Measurements from ENCODE around the gene IQSEC1. TPM values are rescaled to one million over a fixed set of nuclear protein-coding genes. Genes with fewer than 3 reads are reported as not detected.

The IQSEC1 gene
- total RNA-seq, 2 experiments from 2014 or later: 36.8 to 40.4 TPM

- ChIA-PET POLR2A (no interaction called here), CTCF (interaction anchor here (0.6 to 1.3 kb wide), 5 partner anchors 15 to 1464 kb away, joined by 3 to 5 read pairs (median 3); no protein-coding TSS in a partner anchor)
- Mint-ChIP-seq H3K36me3 (ENCODE audit: low read depth) (peaks cover 10% of the 10 kb centered on the region), H3K27ac (no peak overlapping the region), H3K27me3 (no peaks in the 10 kb centered on the region), H3K4me3 (no peak overlapping the region), H3K4me1 (peaks cover 87% of the 10 kb centered on the region), H3K9me3 (ENCODE audit: low read depth) (no peaks in the 10 kb centered on the region)
- ATAC-seq (no peak), DNase-seq (no peak)
- intact Hi-C loops (cut with DNase I, micrococcal nuclease): loop anchor here (5.0 to 10.0 kb wide), 2 partner anchors 47 to 410 kb away; partner anchors contain the start of gene MKRN2 (in 1 of the 2)
Measured at GRCh38 chr3:12964711-12965612, 108.3 kb downstream of the IQSEC1 start.

GRCh38 chr3:12963922-12964701 lies 109.1 kb downstream of the IQSEC1 start:
- Mint-ChIP-seq H3K36me3 (ENCODE audit: low read depth) (peaks cover 13% of the 10 kb centered on the region), H3K27ac (peak overlapping the region; percentile 77), H3K4me3 (no peak overlapping the region), H3K4me1 (peaks cover 90% of the 10 kb centered on the region), H3K27me3 (no peaks in the 10 kb centered on the region), H3K9me3 (ENCODE audit: low read depth) (no peaks in the 10 kb centered on the region)
- ChIA-PET CTCF (interaction anchor here (0.6 to 1.3 kb wide), 5 partner anchors 11 to 1465 kb away, joined by 3 to 5 read pairs (median 3); no protein-coding TSS in a partner anchor), POLR2A (interaction anchor here (1.0 kb wide), 1 partner anchor 15 kb away, joined by 3 read pairs; no protein-coding TSS in a partner anchor)
- no peak for DNase-seq
- ATAC-seq: no peak
- intact Hi-C loops (cut with DNase I, micrococcal nuclease): loop anchor here (1.0 to 10.0 kb wide), 3 partner anchors 15 to 409 kb away; partner anchors contain the start of gene MKRN2 (in 1 of the 2)

- POLR2A ChIA-PET: interaction anchor here (1.0 kb wide), 1 partner anchor 14 kb away, joined by 3 read pairs; no protein-coding TSS in a partner anchor
Measured at GRCh38 chr3:12963231-12963896, 109.9 kb downstream of the IQSEC1 start.

GRCh38 chr3:12962292-12962691 lies 110.9 kb downstream of the IQSEC1 start:
- POLR2A ChIA-PET: no interaction called here
- H3K9me3 Mint-ChIP-seq (ENCODE audit: low read depth): no peaks in the 10 kb centered on the region
- intact Hi-C loops (cut with DNase I, micrococcal nuclease): loop anchor here in 1 of 2 experiments (10.0 kb wide), 1 partner anchor 407 kb away; the partner anchor contains the start of gene MKRN2

More at GRCh38 chr3:12963231-12963896, 109.9 kb downstream of the IQSEC1 start:
- intact Hi-C loops (cut with DNase I, micrococcal nuclease): loop anchor here (1.0 to 10.0 kb wide), 3 partner anchors 14 to 409 kb away; partner anchors contain the start of gene MKRN2 (in 1 of the 2)
- Mint-ChIP-seq H3K9me3 (ENCODE audit: low read depth) (no peaks in the 10 kb centered on the region), H3K27me3 (no peaks in the 10 kb centered on the region), H3K4me3 (no peak overlapping the region), H3K4me1 (peaks cover 91% of the 10 kb centered on the region), H3K36me3 (ENCODE audit: low read depth) (peaks cover 16% of the 10 kb centered on the region), H3K27ac (peak overlapping the region; percentile 77)
- CTCF ChIA-PET: interaction anchor here (1.0 to 1.5 kb wide), 3 partner anchors 12 to 21 kb away, joined by 3 to 4 read pairs (median 3); no protein-coding TSS in a partner anchor
- DNase-seq (peak; percentile 61), ATAC-seq (peak; percentile 37)

GRCh38 chr3:12961697-12962036 lies 111.6 kb downstream of the IQSEC1 start:
- H3K27ac Mint-ChIP-seq: peak overlapping the region; percentile 35
- peaks cover 95% of the 10 kb centered on the region for H3K4me1 Mint-ChIP-seq
- no peak for ATAC-seq
- ChIA-PET CTCF (no interaction called here), POLR2A (no interaction called here)
- no peak overlapping the region for H3K4me3 Mint-ChIP-seq
- no peaks in the 10 kb centered on the region for H3K9me3 Mint-ChIP-seq (ENCODE audit: low read depth)
- no peak for DNase-seq
- intact Hi-C loops (cut with DNase I, micrococcal nuclease): loop anchor here in 1 of 2 experiments (10.0 kb wide), 1 partner anchor 407 kb away; the partner anchor contains the start of gene MKRN2
- H3K27me3 Mint-ChIP-seq: no peaks in the 10 kb centered on the region
- H3K36me3 Mint-ChIP-seq (ENCODE audit: low read depth): peaks cover 16% of the 10 kb centered on the region

More at GRCh38 chr3:12962292-12962691, 110.9 kb downstream of the IQSEC1 start:
- ATAC-seq (no peak), DNase-seq (no peak)
- Mint-ChIP-seq H3K27me3 (no peaks in the 10 kb centered on the region), H3K27ac (peak overlapping the region; percentile 49), H3K4me3 (no peak overlapping the region), H3K4me1 (peaks cover 94% of the 10 kb centered on the region), H3K36me3 (ENCODE audit: low read depth) (peaks cover 16% of the 10 kb centered on the region)
- CTCF ChIA-PET: interaction anchor here (0.6 to 1.5 kb wide), 2 partner anchors 19 to 53 kb away, joined by 3 to 4 read pairs; no protein-coding TSS in a partner anchor

GRCh38 chr3:12961007-12961696 lies 112.1 kb downstream of the IQSEC1 start:
- intact Hi-C loops (cut with DNase I, micrococcal nuclease): loop anchor here in 1 of 2 experiments (10.0 kb wide), 1 partner anchor 406 kb away; the partner anchor contains the start of gene MKRN2
- ChIA-PET CTCF (interaction anchor here (1.1 to 1.9 kb wide), 2 partner anchors 10 to 14 kb away, joined by 4 to 8 read pairs; no protein-coding TSS in a partner anchor), POLR2A (no interaction called here)
- Mint-ChIP-seq H3K27me3 (no peaks in the 10 kb centered on the region), H3K36me3 (ENCODE audit: low read depth) (peaks cover 16% of the 10 kb centered on the region), H3K4me3 (no peak overlapping the region), H3K9me3 (ENCODE audit: low read depth) (no peaks in the 10 kb centered on the region), H3K4me1 (peaks cover 92% of the 10 kb centered on the region), H3K27ac (peak overlapping the region; percentile 35)
- no peak for ATAC-seq
- no peak for DNase-seq

GRCh38 chr3:12960497-12960896 lies 112.7 kb downstream of the IQSEC1 start:
- Mint-ChIP-seq H3K4me1 (peaks cover 91% of the 10 kb centered on the region), H3K27me3 (no peaks in the 10 kb centered on the region), H3K9me3 (ENCODE audit: low read depth) (no peaks in the 10 kb centered on the region), H3K4me3 (no peak overlapping the region), H3K36me3 (ENCODE audit: low read depth) (peaks cover 16% of the 10 kb centered on the region), H3K27ac (no peak overlapping the region)
- intact Hi-C loops (cut with DNase I, micrococcal nuclease): loop anchor here in 1 of 2 experiments (10.0 kb wide), 1 partner anchor 406 kb away; the partner anchor contains the start of gene MKRN2
- ATAC-seq (no peak), DNase-seq (no peak)
- POLR2A ChIA-PET: no interaction called here
- CTCF ChIA-PET: interaction anchor here (1.1 to 1.9 kb wide), 2 partner anchors 9 to 13 kb away, joined by 4 to 8 read pairs; no protein-coding TSS in a partner anchor

GRCh38 chr3:12959838-12960378 lies 113.3 kb downstream of the IQSEC1 start:
- ChIA-PET CTCF (interaction anchor here (0.6 to 1.9 kb wide), 2 partner anchors 13 to 96 kb away, joined by 3 to 8 read pairs; no protein-coding TSS in a partner anchor), POLR2A (no interaction called here)
- peaks cover 91% of the 10 kb centered on the region for H3K4me1 Mint-ChIP-seq
- ATAC-seq (no peak), DNase-seq (no peak)
- intact Hi-C loops (cut with DNase I, micrococcal nuclease): loop anchor here in 1 of 2 experiments (10.0 kb wide), 1 partner anchor 405 kb away; the partner anchor contains the start of gene MKRN2
- H3K27me3 Mint-ChIP-seq: no peaks in the 10 kb centered on the region
- H3K27ac Mint-ChIP-seq: no peak overlapping the region
- no peaks in the 10 kb centered on the region for H3K9me3 Mint-ChIP-seq (ENCODE audit: low read depth)
- H3K36me3 Mint-ChIP-seq (ENCODE audit: low read depth): peaks cover 16% of the 10 kb centered on the region
- H3K4me3 Mint-ChIP-seq: no peak overlapping the region

GRCh38 chr3:12959410-12959809 lies 113.8 kb downstream of the IQSEC1 start:
- H3K27ac Mint-ChIP-seq: no peak overlapping the region
- peaks cover 16% of the 10 kb centered on the region for H3K36me3 Mint-ChIP-seq (ENCODE audit: low read depth)
- ChIA-PET POLR2A (no interaction called here), CTCF (interaction anchor here (0.6 to 1.9 kb wide), 2 partner anchors 12 to 96 kb away, joined by 3 to 8 read pairs; no protein-coding TSS in a partner anchor)
- no peaks in the 10 kb centered on the region for H3K27me3 Mint-ChIP-seq
- no peak overlapping the region for H3K4me3 Mint-ChIP-seq
- H3K9me3 Mint-ChIP-seq (ENCODE audit: low read depth): no peaks in the 10 kb centered on the region
- H3K4me1 Mint-ChIP-seq: peaks cover 91% of the 10 kb centered on the region
- intact Hi-C loops (cut with DNase I, micrococcal nuclease): no loop called here
- ATAC-seq: no peak
- DNase-seq: no peak

Data from activated CD4-positive, alpha-beta T cell treated with anti-CD3 and anti-CD28 coated beads for 36 hours (primary cell).